Activated CD4-positive, alpha-beta T cell treated with anti-CD3 and anti-CD28 coated beads, Interleukin-10, Interleukin-2, amounts not matched to agents 100 ng/mL and 50 ng/mL, durations not matched to agents 16 hours and 8 hours (primary cell): Measurements from ENCODE around the gene CLASP1.
"Not testable (repeated sequence)": the region's sequence is repeated elsewhere in the genome, so short reads cannot be mapped to it uniquely, and the experiment has no call there.

Experiments
- DNase-seq: peaks from one replicate; pipeline ENCODE4 v3.0.0-alpha.2; 2020

CLASP1 gene

DNA sequence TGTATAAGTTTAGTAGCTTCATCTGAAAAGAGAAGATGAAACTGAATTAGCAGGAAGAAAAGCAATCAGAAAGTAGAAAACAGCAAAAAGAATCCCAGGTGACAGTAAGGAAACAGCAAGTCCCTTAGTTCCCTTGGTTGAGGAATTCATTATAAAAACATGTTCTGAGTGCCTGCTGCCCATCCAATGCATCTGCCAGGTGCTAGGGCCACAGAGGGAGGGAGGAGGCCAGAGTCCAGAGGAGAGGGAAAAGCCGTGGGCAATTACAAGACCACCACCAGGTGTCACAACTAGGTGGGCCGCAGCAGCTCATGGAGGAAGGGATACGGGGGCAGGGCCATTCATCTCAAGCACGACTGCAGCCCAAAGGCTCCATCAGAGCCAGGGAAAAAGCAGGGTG is 308.3 kb downstream of the CLASP1 start:
- DNase-seq: no peak

DNA sequence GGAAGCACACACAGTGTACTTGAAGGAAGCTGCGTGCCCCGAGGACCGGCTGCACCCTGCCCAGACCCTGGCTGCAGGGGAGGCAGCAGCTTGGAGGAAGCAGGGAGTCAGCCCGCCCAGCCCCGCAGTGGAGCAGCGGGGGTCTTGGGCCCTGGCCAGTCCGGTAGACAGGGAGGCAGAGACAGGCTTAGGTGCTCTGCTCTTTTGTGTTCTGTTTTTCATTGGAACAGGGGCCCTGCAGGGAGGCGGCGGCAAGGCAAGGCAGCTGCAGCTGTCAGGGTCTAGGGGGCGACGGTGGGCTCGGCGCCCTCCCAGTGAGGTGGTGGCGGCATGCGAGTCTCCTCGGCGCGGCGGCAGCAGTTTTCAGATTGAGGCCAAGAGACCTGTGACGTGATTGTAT is 311.0 kb downstream of the CLASP1 start:
- DNase-seq: no peak

DNA sequence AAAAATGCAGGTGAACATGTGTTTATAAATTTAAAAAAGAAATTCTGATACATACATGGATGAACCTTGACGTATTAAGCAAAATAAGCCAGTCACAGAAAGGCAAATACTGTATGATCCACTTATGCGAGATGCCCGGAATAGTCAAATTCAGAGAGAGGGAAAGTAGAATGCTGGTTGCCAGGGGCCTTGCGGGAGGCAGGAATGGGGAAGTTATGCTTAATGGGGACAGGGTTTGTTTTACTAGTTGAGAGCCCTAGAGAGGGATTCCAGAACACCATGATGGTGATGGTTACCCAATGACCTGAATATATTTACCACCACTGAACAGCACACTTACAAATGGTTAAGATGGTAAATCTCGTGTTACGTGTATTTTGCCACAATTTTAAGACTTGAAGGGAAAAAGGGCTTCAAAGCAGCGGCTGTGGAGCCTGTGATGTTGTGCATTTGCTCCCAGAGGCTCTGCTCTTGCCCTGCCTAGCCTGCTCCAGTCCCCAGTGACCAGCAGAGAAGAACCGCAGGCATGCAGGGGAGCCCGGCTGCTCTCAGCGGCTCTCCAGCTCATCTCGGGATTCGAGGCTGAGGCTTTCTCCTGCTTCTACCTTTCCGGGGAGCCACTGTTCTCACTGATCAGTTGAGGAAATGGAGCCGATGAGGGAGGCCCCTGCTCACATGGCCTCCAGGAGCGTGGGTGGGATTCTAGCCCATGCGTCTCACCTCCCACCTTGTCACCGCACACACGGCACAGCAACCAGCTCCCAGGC is 312.6 kb downstream of the CLASP1 start:
- no peak for DNase-seq

DNA sequence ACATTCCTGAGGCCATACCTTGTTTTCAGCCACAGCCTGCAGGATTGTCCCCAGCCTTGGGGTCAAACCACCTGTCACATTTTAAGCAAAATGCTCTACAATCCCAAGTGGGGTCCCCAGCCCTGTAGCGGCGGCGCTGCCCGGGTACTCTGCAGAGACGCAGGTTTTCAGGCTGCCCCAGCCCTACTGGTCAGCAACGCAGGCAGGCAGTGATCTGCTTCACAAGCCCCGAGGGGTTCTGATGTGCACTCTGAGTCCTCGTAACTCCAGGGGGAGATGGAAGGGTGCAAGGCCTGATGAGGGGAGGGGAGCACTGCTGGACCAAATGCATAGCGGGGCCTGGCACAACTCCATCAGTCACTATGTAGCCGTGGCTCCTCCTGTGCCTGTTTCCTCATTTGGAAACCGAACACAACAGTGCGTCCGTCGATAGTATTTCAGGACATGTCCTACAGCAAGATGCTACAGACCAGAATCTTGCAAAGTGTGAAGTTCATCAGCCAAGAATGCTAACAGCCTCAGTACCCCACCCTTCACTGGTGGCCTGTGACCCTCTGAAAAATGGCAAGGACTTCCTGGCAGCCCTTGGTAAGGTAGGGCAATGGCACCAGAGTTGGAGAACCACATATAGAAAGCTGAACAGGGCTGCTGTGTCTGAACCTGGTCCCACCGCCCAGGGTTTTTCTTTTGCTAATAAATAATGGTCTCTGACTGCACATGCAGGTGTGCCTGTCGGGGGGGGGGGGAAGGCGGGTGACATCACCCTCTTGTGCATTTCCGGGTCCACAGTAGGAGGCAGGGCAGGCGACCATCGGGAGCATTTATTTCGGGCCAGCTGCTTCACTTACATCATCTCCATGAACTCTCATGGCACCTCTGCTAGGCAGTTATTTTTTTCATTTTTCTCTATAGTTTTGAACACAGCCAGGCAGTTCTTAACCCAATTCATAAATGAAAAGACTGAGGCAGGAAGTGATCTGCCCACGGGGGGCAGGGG is 313.7 kb downstream of the CLASP1 start:
- no peak for DNase-seq

DNA sequence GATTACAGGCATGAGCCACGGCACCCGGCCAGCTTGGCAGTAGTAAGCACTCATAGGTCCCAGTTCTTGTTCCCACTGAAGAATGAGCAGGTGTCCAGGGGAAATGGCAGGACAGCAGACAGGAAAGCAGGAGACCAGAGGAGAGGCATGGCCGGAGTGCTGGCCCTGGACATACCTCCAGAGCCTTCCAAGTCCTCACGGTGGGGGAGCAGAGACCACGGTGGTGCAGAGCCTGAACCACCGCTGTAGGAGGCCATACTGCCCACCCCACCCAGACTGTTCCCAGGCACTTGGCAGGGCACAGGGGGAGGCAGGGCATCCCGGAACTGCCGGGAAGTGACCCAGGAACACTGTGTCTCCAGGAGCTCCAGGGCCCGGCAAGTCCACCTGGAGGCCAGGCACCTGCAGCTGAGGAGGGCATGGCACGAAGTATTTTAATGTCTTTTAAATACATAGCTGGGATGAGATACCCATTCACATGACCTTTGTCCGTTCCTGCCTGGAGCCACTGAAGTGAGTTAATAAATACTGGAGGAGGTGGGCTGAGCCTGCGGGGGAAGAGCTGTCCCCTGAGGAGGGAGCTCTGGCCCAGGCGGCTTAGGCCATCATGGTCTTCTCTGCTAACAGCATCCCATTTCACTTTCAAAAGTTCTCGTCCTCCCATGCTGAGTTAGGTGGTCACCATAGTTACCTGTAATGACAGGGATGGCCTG is 314.5 kb downstream of the CLASP1 start:
- DNase-seq: no peak

DNA sequence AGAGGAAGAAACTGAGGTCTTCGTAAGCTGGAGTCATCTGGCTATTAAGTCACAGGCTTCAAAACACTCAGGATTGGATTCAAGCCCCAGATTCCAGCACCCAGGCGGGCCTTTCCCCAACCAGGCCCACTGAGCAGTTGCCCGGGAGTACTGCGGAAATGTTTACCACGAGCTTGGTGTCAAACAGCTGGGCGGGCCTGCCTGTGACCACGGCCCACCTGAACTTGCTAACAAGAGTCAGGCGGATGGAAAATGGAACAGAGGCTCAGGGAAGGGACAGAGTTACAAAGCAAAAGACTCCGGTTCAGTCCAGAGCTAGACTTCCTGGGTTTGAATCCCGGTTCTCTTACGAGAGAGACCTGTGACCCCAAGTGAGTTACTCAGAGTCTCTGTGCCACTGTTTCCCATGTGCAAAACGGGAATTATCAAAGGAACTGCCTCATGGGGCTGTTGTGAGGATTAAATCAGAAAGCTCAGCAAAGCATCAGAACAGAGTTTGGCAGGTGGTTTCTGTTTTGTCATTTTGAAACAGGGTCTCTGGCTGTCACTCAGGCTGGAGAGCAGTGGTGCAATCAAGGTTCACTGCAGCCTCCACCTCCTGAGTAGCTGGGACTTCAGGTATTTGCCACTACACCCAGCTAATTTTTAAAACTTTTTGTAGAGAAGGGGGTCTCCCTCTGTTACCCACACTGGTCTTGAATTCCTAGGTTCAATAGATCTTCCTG is 315.3 kb downstream of the CLASP1 start:
- DNase-seq: peak; percentile 56

DNA sequence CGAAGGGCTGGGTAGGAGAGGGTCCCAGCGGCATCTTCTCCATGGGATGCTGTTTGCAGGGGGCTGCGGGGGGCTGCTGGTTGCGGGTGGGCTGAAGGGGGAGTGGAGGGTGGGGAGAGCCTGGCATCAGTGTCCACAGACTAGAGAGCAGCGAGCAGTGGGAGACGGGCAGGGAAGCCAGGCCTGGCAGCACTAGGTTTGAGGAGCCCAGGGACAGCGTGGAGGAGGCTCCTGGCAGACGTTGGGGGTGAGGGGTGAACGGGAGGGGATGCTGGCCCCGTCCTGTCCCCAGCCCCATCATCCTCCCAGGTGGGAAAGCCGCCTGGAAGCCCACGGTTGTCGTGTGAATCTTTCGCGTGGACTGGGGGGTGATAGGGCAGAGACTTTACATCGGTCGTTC is 316.0 kb downstream of the CLASP1 start:
- no peak for DNase-seq

DNA sequence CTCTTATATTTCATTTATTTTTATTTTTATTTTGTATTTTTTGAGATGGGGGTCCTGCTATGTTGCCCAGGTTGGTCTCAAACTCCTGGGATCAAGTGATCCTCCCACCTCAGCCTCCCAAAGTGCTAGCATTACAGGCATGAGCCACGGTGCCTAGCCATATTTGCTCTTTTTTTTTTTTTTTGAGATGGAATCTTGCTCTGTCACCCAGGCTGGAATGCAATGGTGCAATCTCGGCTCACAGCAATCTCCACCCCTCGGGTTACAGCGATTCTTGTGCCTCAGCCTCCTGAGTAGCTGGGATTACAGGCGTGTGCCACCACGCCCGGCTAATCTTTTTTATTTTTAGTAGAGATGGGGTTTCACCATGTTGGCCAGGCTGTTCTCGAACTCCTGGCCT is 317.9 kb downstream of the CLASP1 start:
- DNase-seq: not testable (repeated sequence)

DNA sequence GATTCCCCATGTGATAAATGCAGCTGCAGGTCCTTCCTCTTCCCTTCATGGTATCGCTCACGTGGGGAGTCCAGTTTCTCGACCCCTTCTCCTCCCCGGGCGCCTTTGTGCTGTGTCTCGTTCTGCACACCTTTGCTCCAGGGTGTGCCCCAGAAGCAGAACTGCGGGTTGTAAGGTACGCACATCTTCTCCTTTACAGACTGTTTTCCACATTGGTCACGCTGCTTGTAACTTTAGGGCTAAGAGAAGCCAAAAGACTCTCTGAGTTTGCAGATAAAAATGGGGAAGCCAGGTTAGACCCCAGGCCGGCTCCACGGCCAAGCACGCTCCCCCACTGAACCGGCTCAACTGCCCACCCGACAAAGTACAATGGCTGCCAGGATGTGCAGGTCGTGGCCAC is 318.3 kb downstream of the CLASP1 start:
- DNase-seq: no peak

DNA sequence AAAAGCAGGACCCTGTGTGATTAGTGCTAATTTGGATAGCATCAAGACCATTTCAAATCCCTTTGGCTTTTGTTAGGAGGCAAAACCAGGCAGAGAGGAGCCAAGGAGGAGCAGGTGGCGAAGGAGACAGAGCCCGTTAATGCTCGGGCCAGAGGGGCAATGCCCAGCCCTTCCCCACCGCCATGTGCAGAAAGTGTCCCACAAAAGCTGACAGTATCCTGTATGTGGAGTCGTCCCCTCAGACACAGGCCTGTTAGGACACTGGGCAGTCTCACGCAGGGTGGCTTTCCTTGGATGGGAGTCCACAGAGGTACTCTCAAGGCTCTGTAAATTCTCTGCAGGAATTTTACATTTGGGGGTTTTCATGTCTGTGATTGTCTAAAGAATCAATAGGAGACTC is 319.5 kb downstream of the CLASP1 start:
- DNase-seq: no peak

DNA sequence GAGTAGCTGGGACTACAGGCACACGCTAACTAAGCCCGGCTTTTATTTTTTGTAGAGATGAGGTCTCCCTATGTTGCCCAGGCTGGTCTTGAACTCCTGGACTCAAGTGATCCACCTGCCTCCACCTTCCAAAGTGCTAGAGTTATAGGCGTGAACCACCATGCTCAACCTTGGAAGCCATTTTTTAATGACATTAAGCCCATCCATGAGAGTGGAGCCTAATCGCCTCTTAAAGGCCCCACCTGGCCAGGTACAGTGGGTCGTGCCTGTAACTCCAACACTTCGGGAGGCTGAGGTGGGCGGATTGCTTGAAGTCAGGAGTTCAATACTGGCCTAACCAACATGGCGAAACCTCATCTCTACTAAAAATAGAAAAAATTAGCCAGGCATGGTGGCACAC is 322.6 kb downstream of the CLASP1 start:
- DNase-seq: no peak

DNA sequence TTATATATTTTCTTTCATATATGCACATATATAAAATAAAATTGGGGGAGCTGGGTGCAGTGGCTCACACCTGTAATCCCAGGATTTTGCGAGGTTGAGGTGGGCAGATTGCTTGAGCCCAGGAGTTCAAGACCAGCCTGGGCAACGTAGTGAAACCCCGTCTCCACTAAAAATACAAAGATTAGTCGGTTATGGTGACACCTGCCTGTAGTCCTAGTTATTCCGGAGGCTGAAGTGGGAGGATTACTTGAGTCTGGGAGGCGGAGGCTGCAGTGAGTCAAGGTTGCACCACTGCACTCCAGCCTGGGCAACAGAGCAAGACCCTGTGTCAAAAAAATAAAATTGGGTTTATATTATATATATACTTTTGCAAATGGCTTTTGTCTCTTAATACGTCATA is 324.7 kb downstream of the CLASP1 start:
- no peak for DNase-seq

DNA sequence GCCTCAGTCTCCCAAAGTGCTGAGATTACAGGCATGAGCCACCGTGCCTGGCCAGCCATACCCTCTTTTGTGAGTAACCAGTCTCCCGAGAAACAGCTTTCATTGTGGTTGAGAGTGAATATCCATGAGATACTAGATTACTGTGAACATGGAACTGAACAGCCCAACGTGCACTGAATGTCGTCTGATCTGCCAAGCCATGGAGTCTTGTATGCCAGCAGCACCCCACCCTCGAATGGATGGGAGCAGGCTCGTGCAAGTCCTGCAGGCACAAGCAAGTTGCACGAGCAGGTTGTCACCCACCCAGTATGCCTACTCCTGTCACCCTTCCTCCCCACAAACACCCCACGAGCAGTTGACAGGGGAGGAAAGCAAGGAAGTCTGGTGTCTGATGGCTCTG is 327.8 kb downstream of the CLASP1 start:
- no peak for DNase-seq

DNA sequence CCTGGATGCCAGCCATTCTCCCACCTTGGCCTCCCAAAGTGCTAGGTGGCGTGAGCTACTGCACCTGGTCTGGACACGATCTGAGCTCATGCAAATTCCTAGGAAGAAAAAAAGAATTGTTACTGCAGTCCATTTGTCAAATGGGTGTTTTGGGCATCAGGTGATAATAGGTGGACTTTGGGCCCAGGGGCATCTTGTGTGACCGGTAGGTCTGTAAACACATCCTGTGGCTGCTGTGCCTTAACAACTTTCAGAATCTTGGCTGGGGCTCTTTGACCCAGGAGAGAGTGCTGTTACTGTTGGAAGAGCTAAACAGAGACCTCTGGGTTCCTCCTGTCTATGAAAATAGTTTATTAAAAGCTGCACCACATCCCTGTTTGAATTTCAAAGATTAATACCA is 329.3 kb downstream of the CLASP1 start:
- DNase-seq: no peak

DNA sequence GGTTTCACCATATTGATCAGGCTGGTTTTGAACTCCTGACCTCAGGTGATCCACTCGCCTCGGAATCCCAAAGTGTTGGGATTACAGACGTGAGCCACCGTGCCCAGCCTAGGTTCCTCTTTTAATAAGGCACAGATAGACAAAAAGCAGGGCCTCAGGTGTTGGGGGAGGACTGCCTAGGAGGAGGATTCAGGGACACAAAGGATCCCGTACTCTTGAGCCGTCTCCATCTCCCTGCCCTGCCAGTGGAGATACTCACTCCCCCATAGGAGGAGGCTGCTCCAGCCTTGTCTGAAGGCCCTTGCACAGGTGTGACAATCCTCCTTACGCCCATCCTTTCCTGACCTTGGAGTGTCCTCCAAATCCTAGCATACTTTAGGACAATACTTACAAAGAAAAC is 332.3 kb downstream of the CLASP1 start:
- no peak for DNase-seq

DNA sequence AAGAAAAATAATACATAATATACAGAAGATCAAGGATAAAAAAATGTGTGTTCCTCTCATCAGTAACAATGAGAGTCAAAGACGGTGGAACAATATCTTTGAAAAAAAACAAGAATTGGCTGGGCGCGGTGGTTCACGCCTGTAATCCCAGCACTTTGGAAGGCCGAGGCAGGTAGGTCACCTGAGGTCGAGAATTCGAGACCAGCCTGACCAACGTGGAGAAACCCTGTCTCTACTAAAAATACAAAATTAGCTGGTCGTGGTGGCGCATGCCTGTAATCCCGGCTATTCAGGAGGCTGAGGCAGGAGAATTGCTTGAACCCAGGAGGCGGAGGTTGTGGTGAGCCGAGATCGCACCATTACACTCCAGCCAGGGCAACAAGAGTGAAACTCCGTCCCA is 335.6 kb downstream of the CLASP1 start:
- DNase-seq: not testable (repeated sequence)

DNA sequence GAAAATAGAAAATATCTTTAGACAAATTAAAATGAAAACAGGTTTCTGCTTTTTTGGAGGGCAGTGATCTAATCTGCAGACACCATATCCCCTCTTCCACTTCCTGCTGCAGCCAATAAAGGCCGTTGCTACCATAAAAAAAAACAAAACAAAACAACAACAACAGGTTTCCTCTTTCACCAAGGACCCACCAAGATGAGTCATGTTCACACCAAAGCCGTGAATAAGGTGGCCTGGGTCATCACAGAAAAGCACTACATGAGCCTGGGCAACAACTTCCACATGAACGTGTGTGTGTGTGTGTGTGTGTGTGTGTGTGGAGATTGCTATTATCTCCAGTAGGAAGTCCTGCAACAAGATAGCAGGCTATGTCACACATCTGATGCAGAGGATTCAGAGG is 339.5 kb downstream of the CLASP1 start:
- peak; percentile 29 for DNase-seq

DNA sequence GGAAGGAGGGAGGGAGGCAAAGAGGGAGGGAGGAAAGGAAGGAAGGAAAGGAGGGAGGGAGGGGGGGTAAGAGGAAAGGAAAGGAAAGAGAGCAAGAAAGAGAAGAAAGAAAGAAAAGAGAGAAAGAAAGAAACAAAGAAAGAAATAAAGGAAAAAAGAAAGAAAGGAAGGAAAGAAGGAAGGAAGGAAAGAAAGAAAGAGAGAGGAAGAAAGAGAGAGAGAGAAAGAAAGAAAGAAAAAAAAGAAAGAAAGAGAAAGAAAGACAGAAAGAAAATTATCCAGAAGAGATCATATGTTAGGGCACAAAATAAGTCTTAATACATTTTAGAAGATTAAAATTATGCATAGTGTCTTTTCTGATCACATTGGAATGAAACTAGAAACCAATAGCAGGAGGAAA is 339.9 kb downstream of the CLASP1 start:
- no peak for DNase-seq

DNA sequence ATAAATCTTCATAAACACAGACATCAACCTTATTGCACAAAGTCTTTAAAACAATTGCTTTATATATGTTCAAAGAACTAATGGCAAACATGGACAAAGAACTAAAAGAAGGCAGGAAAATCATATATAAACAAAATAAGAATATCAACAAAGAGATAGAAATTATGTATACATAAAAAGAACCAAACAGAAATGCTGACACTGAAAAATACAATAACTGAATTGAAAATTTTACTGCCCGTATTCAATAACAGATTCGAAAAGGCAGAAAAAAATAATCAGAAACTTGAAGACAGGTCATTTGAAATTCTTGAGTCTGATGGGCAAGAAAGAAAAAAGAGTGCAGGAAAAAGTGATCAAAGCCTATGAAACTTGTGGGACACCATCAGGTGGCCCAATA is 342.2 kb downstream of the CLASP1 start:
- no peak for DNase-seq

DNA sequence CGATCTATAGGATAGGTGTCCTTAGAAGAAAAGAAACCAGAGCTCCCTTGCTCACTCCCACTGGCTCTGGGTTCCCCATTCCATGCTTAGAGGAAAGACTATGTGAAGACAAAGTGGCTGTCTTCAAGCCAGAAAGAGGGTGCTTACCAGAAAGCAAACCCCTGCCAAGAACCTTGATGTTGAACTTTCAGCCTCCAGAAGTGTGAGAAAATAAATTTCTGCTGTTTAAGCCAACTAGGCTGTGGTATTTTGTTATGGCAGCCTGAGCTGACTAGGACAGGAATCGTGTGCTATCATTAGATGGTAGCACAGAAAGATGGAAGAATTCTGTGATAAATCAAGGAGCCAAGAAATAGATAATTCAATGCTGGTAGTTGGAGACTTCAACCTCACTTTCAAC is 344.3 kb downstream of the CLASP1 start:
- DNase-seq: no peak

DNA sequence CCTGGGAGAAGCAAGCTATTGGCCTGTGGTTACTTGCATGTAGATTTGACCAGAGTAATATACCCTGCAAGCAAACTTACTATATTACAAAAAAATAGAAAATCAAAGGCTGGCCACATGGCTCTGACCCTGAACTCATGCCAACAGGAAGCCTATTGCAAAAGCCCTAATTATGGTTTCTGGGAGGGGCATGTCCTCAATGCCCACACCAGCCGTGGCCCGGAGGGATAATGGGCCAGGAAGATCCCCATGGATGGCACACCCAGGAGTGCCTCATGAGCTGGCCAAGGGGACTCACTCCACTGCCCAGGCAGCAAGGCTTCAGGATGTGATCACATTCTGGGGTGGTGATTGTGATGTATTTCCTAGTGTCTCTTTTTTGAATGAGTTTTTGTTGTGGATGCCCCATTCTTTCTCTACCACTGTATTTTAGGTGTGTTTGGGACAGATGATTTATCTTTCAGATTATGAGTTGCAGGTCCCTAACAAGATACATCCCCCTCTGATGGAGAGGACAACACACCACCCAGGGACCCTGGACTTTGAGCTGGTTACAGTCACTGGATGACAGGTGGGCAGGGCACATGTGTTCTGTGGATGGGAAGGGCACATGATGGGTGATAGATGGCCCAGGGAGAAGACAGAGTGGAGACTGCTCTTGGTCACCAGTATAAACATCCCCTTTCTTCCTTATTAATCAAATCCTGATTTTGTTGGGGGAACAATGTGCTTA is 345.6 kb downstream of the CLASP1 start:
- DNase-seq: no peak

DNA sequence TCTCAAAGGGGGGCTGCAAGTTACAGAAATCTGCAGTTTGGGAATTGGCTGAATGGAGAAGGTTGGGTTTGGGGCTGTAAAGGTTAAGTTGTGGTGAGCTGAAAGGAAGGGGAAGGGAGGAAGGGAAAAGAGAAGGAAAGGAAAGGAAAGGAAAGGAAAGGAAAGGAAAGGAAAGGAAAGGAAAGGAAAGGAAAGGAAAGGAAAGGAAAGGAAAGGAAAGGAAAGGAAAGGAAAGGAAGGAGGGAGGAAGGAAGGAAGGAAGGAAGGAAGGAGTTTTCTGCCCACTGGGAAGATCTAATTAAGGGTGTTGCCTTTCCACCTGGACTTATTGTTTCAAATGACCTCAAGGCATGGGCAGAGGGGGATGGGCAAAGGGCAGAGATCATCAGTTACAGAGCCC is 348.1 kb downstream of the CLASP1 start:
- DNase-seq: not testable (repeated sequence)
